ENCODE data around the gene SLC25A21. TPM values are rescaled to one million over a fixed set of nuclear protein-coding genes. Genes with fewer than 3 reads are reported as not detected.

The SLC25A21 gene
- total RNA-seq, 1 donor from 2014 or later, result 0.91 TPM

DNA sequence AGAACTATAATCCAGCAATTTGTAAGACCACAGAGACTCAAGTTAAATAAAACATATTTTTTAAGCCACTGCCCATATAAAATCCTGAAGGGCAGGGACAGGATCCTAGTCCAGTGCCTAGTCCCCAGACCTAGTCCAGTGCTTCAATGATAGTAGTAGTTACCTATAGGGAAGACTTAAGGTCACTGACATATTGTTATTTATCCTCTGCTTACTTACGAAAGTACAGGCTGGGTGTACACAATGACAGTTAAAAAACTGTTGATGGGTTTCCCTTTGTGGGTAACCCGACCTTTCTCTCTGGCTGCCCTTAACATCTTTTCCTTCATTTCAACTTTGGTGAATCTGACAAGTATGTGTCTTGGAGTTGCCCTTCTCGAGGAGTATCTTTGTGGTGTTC is 192.5 kb downstream of the SLC25A21 start:
- DNase-seq, result no peak
- Mint-ChIP-seq H3K27ac (ENCODE audit: unreplicated experiment) (no peak overlapping the region), H3K36me3 (ENCODE audit: unreplicated experiment) (no peaks in the 10 kb centered on the region), H3K9me3 (ENCODE audit: unreplicated experiment) (peaks cover 4% of the 10 kb centered on the region), H3K27me3 (ENCODE audit: unreplicated experiment) (no peaks in the 10 kb centered on the region), H3K4me1 (ENCODE audit: low read depth, unreplicated experiment) (peaks cover 9% of the 10 kb centered on the region), H3K4me3 (ENCODE audit: unreplicated experiment) (no peak overlapping the region)
- TF ChIP-seq, protein P1, sequence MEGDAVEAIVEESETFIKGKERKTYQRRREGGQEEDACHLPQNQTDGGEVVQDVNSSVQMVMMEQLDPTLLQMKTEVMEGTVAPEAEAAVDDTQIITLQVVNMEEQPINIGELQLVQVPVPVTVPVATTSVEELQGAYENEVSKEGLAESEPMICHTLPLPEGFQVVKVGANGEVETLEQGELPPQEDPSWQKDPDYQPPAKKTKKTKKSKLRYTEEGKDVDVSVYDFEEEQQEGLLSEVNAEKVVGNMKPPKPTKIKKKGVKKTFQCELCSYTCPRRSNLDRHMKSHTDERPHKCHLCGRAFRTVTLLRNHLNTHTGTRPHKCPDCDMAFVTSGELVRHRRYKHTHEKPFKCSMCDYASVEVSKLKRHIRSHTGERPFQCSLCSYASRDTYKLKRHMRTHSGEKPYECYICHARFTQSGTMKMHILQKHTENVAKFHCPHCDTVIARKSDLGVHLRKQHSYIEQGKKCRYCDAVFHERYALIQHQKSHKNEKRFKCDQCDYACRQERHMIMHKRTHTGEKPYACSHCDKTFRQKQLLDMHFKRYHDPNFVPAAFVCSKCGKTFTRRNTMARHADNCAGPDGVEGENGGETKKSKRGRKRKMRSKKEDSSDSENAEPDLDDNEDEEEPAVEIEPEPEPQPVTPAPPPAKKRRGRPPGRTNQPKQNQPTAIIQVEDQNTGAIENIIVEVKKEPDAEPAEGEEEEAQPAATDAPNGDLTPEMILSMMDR (IDR thresholded peaks at IDR 0.05; ENCODE audit: partially characterized antibody, unreplicated experiment), result no peak

DNA sequence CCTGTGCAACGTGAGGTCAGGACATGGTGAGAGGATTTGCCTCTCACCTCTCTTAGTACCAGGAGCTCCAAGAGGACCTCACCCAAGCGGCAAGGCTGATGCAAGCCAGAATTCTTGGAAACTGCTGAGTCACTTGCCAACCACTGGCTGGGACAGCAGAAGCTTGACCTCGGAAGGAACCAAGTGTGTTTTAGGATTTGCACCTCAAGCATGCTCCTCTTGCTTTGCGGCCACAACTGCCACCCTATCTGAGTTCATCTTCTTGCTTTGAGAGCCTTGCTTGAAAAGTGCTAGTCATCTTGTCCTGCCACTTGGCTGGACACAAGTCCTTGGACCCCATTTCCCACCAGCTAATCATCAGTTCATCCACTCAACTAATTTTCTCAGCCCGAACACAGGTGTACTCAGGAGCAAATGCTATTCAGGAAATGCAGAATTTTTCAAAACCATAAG is 195.8 kb downstream of the SLC25A21 start:
- no peak overlapping the region for H3K4me3 Mint-ChIP-seq (ENCODE audit: unreplicated experiment)
- H3K4me1 Mint-ChIP-seq (ENCODE audit: low read depth, unreplicated experiment), result peaks cover 9% of the 10 kb centered on the region
- peaks cover 4% of the 10 kb centered on the region for H3K9me3 Mint-ChIP-seq (ENCODE audit: unreplicated experiment)

GRCh38 chr14:36975834-36976233 is 196.6 kb downstream of the SLC25A21 start:
- Mint-ChIP-seq H3K27ac (ENCODE audit: unreplicated experiment) (no peak overlapping the region), H3K27me3 (ENCODE audit: unreplicated experiment) (no peaks in the 10 kb centered on the region), H3K4me3 (ENCODE audit: unreplicated experiment) (no peak overlapping the region), H3K9me3 (ENCODE audit: unreplicated experiment) (peaks cover 4% of the 10 kb centered on the region), H3K36me3 (ENCODE audit: unreplicated experiment) (no peaks in the 10 kb centered on the region), H3K4me1 (ENCODE audit: low read depth, unreplicated experiment) (peaks cover 9% of the 10 kb centered on the region)
- TF ChIP-seq, protein P1 (IDR thresholded peaks at IDR 0.05; ENCODE audit: partially characterized antibody, unreplicated experiment), result no peak
- DNase-seq, result no peak

More for the DNA sequence above, 195.8 kb downstream of the SLC25A21 start:
- TF ChIP-seq, protein P1 (IDR thresholded peaks at IDR 0.05; ENCODE audit: partially characterized antibody, unreplicated experiment), result no peak
- Mint-ChIP-seq H3K36me3 (ENCODE audit: unreplicated experiment) (no peaks in the 10 kb centered on the region), H3K27me3 (ENCODE audit: unreplicated experiment) (no peaks in the 10 kb centered on the region), H3K27ac (ENCODE audit: unreplicated experiment) (no peak overlapping the region)
- DNase-seq, result no peak

DNA sequence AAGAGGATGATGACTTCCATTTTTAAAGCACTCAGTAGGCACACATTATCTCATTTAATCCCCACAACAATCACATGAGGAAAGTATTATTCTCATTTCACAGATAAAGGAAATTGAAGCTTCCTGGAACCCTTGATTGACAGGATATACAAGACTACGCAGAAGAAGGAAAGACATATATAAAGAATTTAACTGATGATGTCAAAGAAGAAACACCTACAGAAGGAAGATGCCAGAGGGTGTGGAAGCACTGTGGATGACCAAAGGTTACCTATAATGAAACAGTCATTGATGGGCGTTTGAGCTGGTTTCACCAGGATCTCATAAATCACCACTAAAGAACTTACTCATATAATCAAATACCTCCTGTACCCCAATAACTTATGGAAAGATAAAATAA is 197.4 kb downstream of the SLC25A21 start:
- peaks cover 4% of the 10 kb centered on the region for H3K9me3 Mint-ChIP-seq (ENCODE audit: unreplicated experiment)
- no peak for DNase-seq
- no peak overlapping the region for H3K4me3 Mint-ChIP-seq (ENCODE audit: unreplicated experiment)
- no peaks in the 10 kb centered on the region for H3K36me3 Mint-ChIP-seq (ENCODE audit: unreplicated experiment)
- TF ChIP-seq, protein P1 (IDR thresholded peaks at IDR 0.05; ENCODE audit: partially characterized antibody, unreplicated experiment), result no peak
- no peaks in the 10 kb centered on the region for H3K27me3 Mint-ChIP-seq (ENCODE audit: unreplicated experiment)
- no peak overlapping the region for H3K27ac Mint-ChIP-seq (ENCODE audit: unreplicated experiment)
- H3K4me1 Mint-ChIP-seq (ENCODE audit: low read depth, unreplicated experiment), result peaks cover 9% of the 10 kb centered on the region

- TF ChIP-seq, protein P1 (IDR thresholded peaks at IDR 0.05; ENCODE audit: partially characterized antibody, unreplicated experiment), result no peak
- no peak overlapping the region for H3K27ac Mint-ChIP-seq (ENCODE audit: unreplicated experiment)
- H3K4me3 Mint-ChIP-seq (ENCODE audit: unreplicated experiment), result no peak overlapping the region
- no peak for DNase-seq
- no peaks in the 10 kb centered on the region for H3K36me3 Mint-ChIP-seq (ENCODE audit: unreplicated experiment)
- H3K27me3 Mint-ChIP-seq (ENCODE audit: unreplicated experiment), result no peaks in the 10 kb centered on the region
- H3K4me1 Mint-ChIP-seq (ENCODE audit: low read depth, unreplicated experiment), result peaks cover 9% of the 10 kb centered on the region
- peaks cover 4% of the 10 kb centered on the region for H3K9me3 Mint-ChIP-seq (ENCODE audit: unreplicated experiment)
These were observed 198.5 kb downstream of the SLC25A21 start for GRCh38 chr14:36973806-36974442.
